SK-N-SH treated with all-trans-retinoic acid at 6 μM for 48 hours (cell line): Measurements from ENCODE around the gene PCBP3.

Source experiments
- ARNTL ChIP-seq: fragments of 450-650 bp; formaldehyde crosslinking; IDR thresholded peaks from 2 replicates; pipeline ENCODE4 v1.5.0; 2020; ENCODE audit warnings: low read depth, mild to moderate bottlenecking, moderate library complexity, borderline replicate concordance
- ISL1 ChIP-seq: fragments of 250-450 bp; sonication (Bioruptor Pico); IDR thresholded peaks from 2 replicates; pipeline ENCODE4 v2.1.2; 2022; ENCODE audit warnings: mild to moderate bottlenecking, moderate library complexity
- OSR1 ChIP-seq: fragments of 250-450 bp; sonication (Bioruptor Pico); IDR thresholded peaks from 2 replicates; pipeline ENCODE4 v1.8.0; 2022; ENCODE audit warnings: moderate library complexity, mild to moderate bottlenecking, inconsistent platforms
- RARB ChIP-seq: fragments of 250-450 bp; sonication (Bioruptor Pico); IDR thresholded peaks from 2 replicates; pipeline ENCODE4 v1.8.0; 2021; ENCODE audit warnings: mild to moderate bottlenecking, moderate library complexity
- TCF4 ChIP-seq: fragments of 250-450 bp; sonication (Bioruptor Pico); IDR thresholded peaks from 2 replicates; pipeline ENCODE4 v1.8.0; 2021; ENCODE audit warnings: mild to moderate bottlenecking, moderate library complexity, borderline replicate concordance
- TOX ChIP-seq: fragments of 250-450 bp; sonication (Bioruptor Pico); IDR thresholded peaks from 2 replicates; pipeline ENCODE4 v1.8.0; 2021; ENCODE audit warnings: mild to moderate bottlenecking, moderate library complexity, borderline replicate concordance
- ZFP3 ChIP-seq: fragments of 250-450 bp; sonication (Bioruptor Pico); IDR thresholded peaks from 2 replicates; pipeline ENCODE4 v1.5.0; 2020; ENCODE audit warnings: mild to moderate bottlenecking, moderate library complexity
- ZNF70 ChIP-seq: fragments of 450-650 bp; formaldehyde crosslinking; IDR thresholded peaks from 2 replicates; pipeline ENCODE4 v1.5.0; 2020; ENCODE audit warnings: mild to moderate bottlenecking, moderate library complexity
- TF ChIP-seq, protein P1 (sequence below): fragments of 250-450 bp; sonication (Bioruptor Pico); IDR thresholded peaks from 2 replicates; pipeline ENCODE4 v1.8.0; 2020; ENCODE audit warnings: mild to moderate bottlenecking, moderate library complexity, borderline replicate concordance
- TF ChIP-seq, protein P2 (sequence below): fragments of 250-450 bp; sonication (Bioruptor Pico); IDR thresholded peaks from 2 replicates; pipeline ENCODE4 v1.5.1; 2021; ENCODE audit warnings: mild to moderate bottlenecking, moderate library complexity

DNA sequence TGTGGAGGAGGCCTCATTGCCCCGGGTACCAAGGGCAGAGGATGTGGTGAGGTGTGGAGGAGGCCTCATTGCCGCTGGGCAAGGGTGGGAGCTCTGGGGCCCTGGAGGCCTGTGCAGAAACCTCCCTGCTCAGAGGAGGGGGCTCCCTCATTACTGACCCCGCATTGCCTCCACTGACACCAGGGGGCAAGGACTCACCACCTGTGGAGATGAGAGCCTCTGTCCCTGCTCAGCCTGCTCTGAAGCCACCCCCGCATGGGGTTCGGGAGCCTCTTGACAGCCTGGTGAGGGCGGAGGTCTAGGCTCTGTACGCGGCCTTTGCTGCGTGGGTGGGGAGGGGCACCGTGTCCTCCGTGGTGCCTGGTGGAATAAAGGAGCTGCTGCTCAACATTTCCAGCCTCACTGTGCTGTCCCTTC is 243.1 kb downstream of the PCBP3 start:
- TF ChIP-seq ARNTL (CRISPR knock-in tag) (no peak), TCF4 (CRISPR knock-in tag) (no peak), TOX (CRISPR knock-in tag) (no peak), ZFP3 (no peak), RARB (CRISPR knock-in tag) (no peak), ISL1 (CRISPR knock-in tag) (no peak), ZNF70 (CRISPR knock-in tag) (no peak), OSR1 (CRISPR knock-in tag) (no peak)
- TF ChIP-seq, protein P1, sequence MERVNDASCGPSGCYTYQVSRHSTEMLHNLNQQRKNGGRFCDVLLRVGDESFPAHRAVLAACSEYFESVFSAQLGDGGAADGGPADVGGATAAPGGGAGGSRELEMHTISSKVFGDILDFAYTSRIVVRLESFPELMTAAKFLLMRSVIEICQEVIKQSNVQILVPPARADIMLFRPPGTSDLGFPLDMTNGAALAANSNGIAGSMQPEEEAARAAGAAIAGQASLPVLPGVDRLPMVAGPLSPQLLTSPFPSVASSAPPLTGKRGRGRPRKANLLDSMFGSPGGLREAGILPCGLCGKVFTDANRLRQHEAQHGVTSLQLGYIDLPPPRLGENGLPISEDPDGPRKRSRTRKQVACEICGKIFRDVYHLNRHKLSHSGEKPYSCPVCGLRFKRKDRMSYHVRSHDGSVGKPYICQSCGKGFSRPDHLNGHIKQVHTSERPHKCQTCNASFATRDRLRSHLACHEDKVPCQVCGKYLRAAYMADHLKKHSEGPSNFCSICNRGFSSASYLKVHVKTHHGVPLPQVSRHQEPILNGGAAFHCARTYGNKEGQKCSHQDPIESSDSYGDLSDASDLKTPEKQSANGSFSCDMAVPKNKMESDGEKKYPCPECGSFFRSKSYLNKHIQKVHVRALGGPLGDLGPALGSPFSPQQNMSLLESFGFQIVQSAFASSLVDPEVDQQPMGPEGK (CRISPR knock-in tag), result no peak
- TF ChIP-seq, protein P2, sequence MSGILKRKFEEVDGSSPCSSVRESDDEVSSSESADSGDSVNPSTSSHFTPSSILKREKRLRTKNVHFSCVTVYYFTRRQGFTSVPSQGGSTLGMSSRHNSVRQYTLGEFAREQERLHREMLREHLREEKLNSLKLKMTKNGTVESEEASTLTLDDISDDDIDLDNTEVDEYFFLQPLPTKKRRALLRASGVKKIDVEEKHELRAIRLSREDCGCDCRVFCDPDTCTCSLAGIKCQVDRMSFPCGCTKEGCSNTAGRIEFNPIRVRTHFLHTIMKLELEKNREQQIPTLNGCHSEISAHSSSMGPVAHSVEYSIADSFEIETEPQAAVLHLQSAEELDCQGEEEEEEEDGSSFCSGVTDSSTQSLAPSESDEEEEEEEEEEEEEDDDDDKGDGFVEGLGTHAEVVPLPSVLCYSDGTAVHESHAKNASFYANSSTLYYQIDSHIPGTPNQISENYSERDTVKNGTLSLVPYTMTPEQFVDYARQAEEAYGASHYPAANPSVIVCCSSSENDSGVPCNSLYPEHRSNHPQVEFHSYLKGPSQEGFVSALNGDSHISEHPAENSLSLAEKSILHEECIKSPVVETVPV (CRISPR knock-in tag), result no peak
